Measurements from ENCODE around the gene LILRA1.
"Not testable (repeated sequence)": the region's sequence is repeated elsewhere in the genome, so short reads cannot be mapped to it uniquely, and the experiment has no call there.

The LILRA1 gene

DNA sequence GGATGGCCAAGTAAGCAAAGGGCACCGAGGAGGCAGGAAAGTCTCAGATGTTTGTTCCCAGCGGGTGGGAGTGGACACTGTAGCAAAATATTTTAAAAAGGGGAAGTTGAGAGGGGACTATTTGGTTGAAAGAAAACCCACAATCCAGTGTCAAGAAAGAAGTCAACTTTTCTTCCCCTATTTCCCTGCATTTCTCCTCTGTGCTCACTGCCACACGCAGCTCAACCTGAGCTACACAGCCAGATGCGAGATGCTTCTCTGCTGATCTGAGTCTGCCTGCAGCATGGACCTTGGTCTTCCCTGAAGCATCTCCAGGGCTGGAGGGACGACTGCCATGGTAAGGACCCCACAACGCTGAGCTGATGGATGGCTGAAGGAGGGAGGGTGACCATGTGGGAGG, at the start of gene LILRA1:
Gene LILRA1, plus strand, starts transcription at position 188 of the 400 bp plus-strand sequence. CDS start 613 bp downstream, outside the sequence.
- DNase-seq (ENCODE audit: low read depth in 3 of 3), result not testable (repeated sequence)

DNA sequence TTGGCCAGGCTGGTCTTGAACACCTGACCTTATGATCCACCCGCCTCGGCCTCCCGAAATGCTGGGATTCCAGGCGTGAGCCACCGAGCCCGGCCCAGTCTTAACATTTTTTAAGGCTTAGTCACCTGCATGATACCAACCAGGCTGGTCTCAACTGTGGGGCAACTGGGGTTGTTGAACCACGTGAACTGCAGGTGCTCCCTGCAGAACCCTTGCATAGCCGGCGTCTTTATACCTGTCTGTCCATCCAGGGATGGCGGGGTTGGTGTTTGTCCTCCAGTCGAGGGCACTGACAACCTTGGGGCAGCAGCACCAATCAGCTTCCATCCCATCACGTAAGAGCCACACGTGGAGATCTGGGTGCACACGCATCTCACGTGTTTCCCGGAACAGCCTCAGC, 44.6 kb upstream of the LILRA1 start:
- no peak for DNase-seq (ENCODE audit: low read depth in 3 of 3)

DNA sequence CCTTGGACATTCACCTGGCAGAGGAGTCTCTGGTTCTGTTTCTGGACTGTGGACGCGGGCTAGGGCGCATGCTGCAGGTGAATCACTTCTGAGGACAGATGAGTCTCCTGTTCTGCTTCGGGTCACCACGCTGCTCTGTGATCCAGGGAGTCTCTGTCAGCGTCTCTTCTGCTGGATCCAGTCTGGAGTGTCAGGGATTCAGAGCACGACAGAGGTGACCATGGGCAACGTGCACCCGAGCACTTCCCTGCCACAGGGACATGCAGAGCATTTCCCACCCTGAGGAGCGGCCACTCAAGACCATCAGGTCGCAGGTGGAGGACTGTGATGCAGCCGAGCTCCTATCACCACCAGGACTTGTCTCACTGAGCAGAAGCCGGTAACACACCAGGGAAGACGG, 44.2 kb upstream of the LILRA1 start:
- no peak for DNase-seq (ENCODE audit: low read depth in 3 of 3)

DNA sequence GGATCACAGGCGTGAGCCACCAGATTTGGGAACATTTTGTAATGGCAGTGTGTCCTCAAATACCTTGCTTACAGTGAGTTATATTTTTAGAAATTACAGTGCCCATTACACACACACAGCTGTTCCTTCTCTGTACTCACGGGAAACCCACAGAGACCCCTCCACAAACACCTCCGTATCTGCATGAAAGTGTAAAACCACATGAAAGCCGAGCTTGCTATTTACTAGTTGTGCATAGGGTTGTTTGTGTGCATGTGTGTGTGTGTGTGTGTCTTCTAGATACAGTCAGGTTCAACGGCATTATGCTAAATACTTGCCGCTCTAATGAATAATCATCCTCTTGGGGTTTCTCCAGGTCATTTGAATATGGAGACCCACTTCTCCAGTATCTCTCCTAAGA, 42.1 kb upstream of the LILRA1 start:
- no peak for DNase-seq (ENCODE audit: low read depth in 3 of 3)

DNA sequence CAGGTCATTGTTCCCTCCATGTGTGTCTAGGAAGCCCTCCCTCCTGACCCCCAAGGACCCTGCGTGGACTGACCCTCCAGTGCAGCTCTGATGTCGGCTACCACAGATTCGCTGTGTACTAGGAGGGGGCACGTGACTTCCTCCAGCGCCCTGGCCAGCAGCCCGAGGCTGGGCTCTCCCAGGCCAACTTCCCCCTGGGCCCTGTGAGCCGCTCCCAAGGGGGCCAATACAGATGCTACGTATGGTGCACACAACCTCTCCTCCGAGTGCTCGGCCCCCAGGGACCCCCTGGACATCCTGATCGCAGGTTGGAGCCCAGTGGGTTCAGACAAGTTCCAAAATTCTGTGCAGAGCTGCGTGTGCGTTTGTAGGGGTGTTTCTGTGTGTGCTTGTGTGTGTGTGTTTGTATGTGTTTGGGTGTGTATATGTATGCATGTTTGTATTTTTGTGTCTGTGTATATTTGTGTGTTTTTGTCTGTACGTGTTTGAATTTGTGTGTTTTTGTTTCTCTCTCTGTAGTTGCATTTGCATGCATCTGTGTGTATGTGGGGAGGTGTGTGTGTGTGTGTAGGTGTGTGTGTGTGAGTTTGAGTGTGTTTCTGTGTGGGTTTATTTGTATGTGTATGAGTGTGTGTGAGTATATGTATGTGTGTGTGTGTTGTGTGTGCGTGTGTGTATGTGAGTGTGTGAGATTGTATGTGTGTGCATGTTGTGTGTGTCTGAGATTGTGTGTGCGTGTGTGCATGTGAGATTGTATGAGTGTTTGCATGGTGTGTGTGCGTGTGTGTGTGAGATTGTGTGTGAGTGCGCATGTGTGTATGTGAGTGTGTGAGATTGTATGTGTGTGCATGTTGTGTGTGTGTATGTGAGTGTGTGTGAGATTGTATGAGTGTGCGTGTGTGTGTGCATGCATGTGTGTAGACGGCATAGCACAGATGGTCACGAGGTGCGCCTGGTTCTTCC, 41.2 kb upstream of the LILRA1 start:
- no peak for DNase-seq (ENCODE audit: low read depth in 3 of 3)

DNA sequence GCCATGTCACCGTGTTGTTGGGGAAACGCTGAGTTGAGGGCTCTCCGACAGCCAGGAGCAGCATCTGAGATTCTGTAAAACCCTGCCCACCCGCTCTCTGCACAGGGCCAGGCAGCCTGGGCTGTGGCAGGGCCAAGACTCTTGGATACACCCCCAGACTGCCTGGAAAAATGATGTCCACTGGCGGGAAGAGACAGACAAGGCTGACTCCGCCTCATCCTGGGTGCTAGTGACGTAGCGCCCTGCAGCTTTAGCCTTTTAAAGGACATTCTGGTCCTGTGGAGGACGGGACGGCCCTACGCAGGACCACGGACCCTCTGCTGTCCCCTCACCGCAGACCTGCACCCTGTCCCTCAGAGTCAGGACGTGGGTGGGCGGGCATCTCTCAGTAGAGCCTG, 40.5 kb upstream of the LILRA1 start:
- DNase-seq (ENCODE audit: low read depth in 3 of 3), result no peak

DNA sequence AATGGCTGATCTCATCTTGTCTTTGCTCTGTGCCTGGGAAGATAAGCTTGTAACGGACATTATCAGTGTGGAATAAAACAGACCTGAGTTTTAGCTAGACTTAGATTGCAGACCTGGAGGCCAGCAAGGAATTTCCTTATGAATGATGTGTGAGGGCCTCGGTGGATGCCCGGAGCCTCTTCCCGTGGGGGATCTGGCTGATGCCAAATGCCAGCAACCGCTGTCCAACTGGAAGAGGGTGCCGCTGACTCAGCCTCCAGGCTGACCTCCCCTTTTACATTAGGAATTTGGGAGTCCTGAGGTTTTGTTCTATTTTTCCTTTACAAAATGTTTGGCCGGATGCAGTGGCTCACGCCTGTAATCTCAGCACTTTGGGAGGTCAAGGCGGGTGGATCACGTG, 39.4 kb upstream of the LILRA1 start:
- no peak for DNase-seq (ENCODE audit: low read depth in 3 of 3)

DNA sequence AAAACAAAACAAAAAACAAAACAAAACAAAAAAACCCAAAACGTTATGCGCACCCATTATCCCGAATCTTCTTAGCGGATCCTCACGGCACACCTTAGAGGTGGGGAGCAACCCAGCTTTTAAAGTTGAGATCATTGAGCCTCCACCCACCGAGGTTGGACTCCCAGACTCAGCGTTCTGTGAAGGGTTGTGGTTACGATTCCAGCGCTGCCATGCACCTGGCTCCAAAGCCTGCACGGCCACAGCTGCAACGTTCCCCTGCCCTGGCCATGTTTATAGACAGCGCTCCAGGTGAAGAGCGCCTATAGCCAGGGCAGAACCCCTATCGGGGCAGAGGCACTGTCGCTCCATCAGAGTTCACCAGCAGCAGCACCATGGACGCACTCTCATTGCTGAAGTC, 38.5 kb upstream of the LILRA1 start:
- DNase-seq (ENCODE audit: low read depth in 3 of 3), result no peak

DNA sequence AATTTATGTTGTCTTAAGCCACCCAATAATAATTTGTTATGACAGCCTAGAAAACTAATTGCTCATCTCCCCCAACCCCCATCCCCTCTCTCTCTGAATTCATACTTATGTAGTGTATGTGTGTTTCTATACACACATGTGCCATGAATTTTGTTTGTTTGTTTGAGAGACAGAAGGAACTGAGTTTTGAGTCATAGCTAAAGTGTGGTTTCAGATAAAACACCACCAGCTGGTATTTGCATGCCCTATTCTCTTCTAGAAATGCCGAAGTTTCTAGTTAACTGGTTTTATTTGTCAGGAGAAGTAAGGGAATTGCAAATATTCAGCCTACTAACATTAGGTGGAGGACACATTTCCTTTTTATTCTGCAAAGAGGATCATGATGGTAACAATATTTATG, 37.2 kb upstream of the LILRA1 start:
- DNase-seq (ENCODE audit: low read depth in 3 of 3), result no peak

DNA sequence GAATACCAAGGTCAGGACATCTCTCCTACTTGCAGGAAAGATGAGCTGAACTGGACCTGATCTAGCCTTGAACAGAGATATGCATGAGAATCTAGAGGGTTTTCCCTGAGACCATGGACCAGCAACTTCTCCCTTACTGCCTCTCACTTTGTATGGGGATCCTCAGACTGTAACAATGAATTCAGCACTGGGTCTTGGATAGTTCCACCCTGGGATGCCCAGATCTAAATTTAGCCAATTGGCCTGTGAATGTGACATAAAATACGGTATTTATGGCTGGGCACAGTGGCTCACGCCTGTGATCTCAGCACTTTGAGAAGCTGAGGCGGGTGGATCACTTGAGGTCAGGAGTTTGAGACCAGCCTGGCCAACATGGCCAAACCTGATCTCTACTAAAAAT, 35.1 kb upstream of the LILRA1 start:
- no peak for DNase-seq (ENCODE audit: low read depth in 3 of 3)

DNA sequence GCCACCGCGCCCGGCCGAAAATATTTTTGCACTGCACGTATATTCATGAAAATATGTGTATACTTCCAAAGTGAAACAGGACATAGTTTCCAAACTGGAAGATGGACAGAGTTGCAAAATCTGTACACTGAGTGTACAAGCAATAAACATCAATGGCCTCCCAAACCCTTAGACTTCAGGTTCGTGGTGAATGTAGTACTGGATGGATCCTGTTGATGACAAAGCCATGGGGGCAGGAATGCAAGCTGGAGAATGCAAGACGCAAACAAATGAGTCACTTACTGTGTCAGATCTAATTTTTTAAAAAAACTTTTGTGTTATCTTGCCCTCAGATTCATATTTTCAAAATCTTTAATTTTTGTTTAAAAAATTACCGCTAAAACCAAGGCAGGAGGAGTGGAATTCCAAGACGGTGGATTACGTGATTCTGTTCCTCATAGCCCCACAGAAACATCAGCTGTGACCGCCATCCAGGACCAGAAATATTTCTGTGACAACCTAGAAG, 32.5 kb upstream of the LILRA1 start:
- no peak for DNase-seq (ENCODE audit: low read depth in 3 of 3)

DNA sequence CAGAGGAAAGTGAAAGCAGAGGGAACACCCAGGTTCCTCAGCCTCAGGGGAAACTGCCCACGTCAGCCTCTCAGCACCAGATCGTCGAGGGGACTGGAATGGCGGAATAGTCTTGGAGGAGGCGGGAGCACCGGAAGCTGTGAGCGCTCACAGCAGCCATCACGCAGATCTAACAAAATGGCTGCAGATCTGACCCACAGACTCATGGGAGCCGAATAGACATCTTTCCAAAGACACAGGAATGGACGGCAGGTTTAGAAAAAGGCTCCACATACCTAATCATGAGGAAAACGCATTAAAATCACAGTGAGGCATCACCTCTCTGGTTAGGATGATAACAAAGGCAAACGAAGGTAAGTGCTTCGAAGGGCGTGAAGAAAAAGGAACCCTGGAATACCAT, 31.6 kb upstream of the LILRA1 start:
- no peak for DNase-seq (ENCODE audit: low read depth in 3 of 3)

DNA sequence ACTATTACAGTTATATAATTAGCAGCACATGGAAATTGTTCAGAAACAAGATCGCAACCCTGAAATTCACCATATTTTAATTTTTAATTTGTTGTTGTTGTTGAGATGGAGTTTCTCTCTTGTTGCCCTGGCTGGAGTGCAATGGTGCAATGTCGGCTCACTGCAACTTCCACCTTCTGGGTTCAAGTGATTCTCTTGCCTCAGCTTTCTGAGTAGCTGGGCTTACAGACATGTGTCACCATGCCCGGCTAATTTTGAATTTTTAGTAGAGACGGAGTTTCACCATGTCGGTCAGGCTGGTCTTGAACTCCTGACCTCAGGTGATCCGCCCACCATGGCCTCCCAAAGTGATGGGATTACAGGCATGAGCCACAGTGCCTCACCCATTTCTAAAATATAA, 30.2 kb upstream of the LILRA1 start:
- not testable (repeated sequence) for DNase-seq (ENCODE audit: low read depth in 3 of 3)

DNA sequence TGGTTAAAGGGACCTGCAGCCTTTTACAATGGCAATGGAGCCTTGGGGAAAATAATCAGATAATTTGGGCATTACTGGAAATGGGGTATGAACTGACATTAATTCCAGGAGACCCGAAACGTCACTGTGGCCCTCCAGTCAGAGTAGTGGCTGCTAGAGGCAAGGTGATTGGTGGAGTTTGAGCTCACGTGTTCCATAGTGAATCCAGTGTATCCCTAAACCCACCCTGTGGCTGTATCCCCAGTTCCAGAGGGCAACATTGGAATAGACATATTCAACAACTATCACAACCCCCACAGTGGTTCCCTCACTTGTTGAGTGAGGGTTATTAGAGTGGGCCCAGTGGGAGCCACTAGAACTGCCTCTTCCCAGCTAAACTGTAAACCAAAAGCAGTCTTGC, 23.1 kb upstream of the LILRA1 start:
- no peak for DNase-seq (ENCODE audit: low read depth in 3 of 3)

DNA sequence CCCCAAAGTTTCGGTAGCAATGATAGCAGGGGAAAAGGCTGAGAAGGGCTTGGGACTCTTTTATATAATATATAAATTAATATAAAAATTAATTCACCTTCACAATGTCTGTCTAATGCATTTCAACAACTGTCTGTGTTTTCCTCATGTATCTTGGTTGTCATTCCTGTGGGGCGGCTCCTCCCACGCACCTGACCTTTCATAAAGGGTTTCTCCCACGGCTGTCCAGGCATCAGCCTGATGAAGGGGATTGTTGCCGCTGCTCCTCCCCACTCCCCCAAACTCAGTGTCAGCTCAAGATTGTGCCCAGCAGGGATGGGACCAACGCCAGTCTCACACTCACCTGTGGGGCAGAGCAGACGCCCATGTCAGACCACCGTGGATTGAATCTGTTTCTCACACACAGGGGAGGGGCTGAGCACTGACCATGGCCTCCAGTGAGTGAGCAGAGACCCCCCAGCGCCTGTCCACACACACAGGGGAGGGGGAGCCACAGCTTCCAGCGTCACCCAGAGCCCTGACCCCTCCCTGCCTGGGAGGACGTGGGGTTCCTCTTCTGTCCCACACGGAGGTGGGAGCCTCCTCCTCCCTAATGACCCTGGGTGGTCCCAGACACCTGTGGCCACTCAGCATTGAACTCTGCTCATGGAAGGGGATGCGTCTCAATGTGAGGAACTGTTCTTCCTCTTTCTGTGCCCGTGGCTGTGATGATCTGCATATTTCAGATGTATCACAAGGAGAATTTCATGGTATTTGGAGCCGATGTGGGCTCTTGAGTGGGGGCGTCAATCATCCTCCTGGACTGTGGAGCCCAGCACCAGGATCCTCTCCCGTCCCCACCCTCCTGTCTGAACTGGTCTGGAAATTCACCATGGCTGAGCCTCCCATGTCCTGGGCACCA, 21.5 kb upstream of the LILRA1 start:
- DNase-seq (ENCODE audit: low read depth in 3 of 3), result not testable (repeated sequence)

DNA sequence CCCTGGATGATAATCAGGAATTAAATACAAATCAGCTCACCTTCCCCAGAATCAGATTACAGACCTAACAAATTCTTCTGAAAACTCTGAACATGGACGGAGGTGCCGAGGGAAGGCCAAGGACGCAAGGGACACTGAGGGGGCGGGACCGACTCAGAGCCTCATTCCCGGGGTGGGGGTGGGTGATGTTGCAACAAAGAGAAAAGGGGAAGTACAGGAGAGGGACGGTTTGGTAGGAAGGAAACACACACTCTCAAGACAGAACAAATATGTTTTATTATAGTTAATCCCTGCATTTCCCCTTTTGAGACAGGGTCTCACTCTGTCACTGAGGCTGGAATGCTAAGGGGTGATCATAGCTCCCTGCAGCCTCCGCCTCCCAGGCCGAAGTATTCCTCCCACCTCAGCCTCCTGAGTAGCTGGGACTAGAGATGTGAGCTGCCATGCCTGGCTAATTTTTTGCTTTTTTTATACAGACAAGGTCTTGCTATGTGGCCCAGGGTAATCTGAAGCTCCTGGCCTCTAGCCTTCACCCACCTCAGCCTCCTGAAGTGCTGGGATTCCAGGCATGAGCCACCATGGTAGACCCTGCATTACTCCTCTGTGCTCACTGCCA, 20.6 kb upstream of the LILRA1 start:
- no peak for DNase-seq (ENCODE audit: low read depth in 3 of 3)

DNA sequence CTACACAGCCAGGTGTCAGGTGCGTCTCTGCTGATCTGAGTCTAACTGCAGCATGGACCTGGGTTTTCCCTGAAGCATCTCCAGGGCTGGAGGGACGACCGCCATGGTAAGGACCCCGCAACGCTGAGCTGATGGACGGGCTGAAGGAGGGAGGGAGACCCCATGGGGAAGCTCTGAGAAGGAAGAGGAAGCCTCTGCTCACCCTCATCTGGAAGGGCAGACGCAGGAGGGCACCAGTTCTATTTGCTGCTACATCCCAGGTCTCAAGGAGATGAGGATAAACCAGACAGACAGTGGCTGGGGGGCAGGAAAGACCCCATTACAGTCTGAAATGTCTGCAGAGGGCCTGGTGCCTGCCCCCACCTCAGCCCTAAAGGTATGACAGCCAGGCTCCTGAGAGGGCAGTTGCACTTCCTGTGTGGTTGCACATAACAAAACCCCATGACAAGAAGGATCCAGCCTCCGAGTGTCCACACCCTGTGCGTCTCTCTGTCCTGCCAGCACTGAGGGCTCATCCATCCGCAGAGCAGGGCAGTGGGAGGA, 20.0 kb upstream of the LILRA1 start, which contains the start of gene LILRA2:
Gene LILRA2, plus strand, starts transcription at position 461 of the 543 bp plus-strand sequence. CDS start 89 bp downstream, outside the sequence.
- no peak for DNase-seq (ENCODE audit: low read depth in 3 of 3)

DNA sequence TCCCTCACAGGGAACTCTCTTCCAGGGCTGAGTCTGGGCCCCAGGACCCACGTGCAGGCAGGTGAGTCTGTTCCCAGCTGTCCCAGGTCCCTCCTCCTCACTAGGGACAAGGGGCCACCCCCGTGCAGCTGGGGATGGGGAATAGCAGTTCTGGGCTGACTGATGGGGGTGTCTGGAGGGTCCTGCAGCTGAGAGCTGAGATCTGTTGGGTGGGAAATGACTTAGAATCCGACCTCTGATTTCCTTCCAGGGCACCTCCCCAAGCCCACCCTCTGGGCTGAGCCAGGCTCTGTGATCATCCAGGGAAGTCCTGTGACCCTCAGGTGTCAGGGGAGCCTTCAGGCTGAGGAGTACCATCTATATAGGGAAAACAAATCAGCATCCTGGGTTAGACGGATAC, 19.4 kb upstream of the LILRA1 start:
- DNase-seq (ENCODE audit: low read depth in 3 of 3), result no peak

DNA sequence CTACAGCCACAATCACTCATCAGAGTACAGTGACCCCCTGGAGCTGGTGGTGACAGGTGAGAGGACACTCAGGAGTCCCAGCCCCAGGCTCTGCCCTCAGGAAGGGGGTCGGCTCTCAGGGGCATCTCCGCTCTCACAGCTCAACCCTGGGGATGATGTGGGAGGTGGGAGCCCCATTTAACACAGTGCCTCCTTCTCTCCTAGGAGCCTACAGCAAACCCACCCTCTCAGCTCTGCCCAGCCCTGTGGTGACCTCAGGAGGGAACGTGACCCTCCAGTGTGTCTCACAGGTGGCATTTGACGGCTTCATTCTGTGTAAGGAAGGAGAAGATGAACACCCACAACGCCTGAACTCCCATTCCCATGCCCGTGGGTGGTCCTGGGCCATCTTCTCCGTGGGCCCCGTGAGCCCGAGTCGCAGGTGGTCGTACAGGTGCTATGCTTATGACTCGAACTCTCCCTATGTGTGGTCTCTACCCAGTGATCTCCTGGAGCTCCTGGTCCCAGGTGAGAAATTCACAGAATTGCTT, 18.8 kb upstream of the LILRA1 start:
- DNase-seq (ENCODE audit: low read depth in 3 of 3), result no peak

DNA sequence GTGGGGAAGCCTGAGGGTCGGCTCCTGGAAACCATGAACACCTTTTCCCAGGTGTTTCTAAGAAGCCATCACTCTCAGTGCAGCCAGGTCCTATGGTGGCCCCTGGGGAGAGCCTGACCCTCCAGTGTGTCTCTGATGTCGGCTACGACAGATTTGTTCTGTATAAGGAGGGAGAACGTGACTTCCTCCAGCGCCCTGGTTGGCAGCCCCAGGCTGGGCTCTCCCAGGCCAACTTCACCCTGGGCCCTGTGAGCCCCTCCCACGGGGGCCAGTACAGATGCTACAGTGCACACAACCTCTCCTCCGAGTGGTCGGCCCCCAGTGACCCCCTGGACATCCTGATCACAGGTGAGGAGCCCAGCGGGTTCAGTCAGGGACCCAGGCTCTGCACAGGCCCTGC, 18.2 kb upstream of the LILRA1 start:
- not testable (repeated sequence) for DNase-seq (ENCODE audit: low read depth in 3 of 3)

DNA sequence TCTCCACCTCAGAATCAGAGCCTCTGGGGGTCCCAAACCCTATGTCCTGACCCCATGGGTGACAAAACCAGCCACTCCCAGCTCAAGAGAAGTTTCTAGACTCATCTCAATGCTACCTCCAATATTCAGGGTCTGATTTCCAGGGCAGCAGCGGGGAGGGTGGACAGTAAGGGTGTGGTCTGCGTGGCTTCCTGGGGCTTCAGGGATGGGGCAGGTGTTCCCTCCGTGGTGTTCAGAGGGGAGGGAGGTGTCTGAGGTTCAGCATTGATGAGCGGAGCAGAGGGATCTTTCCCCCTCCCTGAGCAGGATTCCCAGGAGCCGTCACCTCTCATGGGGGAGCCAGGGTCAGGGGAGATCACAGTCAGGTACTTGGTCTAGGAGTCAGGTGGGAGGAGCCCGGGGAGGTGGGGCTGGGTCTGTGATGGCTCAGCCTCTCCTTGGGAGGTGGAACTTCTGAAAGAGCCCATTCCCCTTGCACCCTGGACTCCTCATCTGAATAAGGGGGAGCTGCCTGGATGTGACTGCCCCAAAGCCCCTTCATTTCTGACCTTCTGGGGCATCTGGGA, 16.9 kb upstream of the LILRA1 start:
- DNase-seq (ENCODE audit: low read depth in 3 of 3), result no peak
